Sigmoid colon (tissue), 7 donors: ENCODE results near the gene RBM42. TPM values are rescaled to one million over a fixed set of nuclear protein-coding genes. Genes with fewer than 3 reads are reported as not detected.

Source experiments
- DNase-seq: peaks from one replicate; pipeline ENCODE4 v3.0.0-alpha.2; 2019
- H3K27ac ChIP-seq, 4 donors: fragments of 200-600 bp; sonication (generic); one replicate each; pipeline ENCODE4 v1.5.1; 2016 to 2019; ENCODE audit warnings: mild to moderate bottlenecking in 1 of 4
- H3K27me3 ChIP-seq, 3 donors: fragments of 200-600 bp; sonication (generic); one replicate each; pipeline ENCODE4 v1.5.1; 2019; ENCODE audit warnings: mild to moderate bottlenecking in 1 of 3
- H3K36me3 ChIP-seq, 4 donors: fragments of 200-600 bp; sonication (generic); one replicate each; pipeline ENCODE4 v1.5.1; 2016 to 2019
- H3K4me1 ChIP-seq, 4 donors: fragments of 200-600 bp; sonication (generic); one replicate each; pipeline ENCODE4 v1.5.1; 2017 to 2019
- H3K4me3 ChIP-seq, 4 donors: fragments of 200-600 bp; sonication (generic); one replicate each; pipeline ENCODE4 v1.5.1; 2017 to 2019; ENCODE audit warnings: mild to moderate bottlenecking in 2 of 4, moderate library complexity in 1 of 4
- H3K9me3 ChIP-seq, 4 donors: fragments of 200-600 bp in 3 of 4; sonication (generic) in 3 of 4; one replicate each; pipeline versions ENCODE4 v1.5.1 to v1.6.1; 2013 to 2019
- EP300 ChIP-seq, 4 donors: sonication (generic); formaldehyde crosslinking; IDR thresholded peaks; one replicate each; pipeline ENCODE4 v1.6.1; 2017; ENCODE audit warnings: antibody characterized with exemption in 4 of 4
- POLR2A ChIP-seq, 2 donors: fragments of 450-650 bp; IDR thresholded peaks; one replicate each; pipeline ENCODE4 v1.6.1; 2016; ENCODE audit warnings: antibody characterized with exemption in 2 of 2, mild to moderate bottlenecking in 2 of 2, moderate library complexity in 2 of 2
- POLR2AphosphoS5 ChIP-seq, 4 donors: sonication (generic); formaldehyde crosslinking; IDR thresholded peaks; one replicate each; pipeline ENCODE4 v1.6.1; 2017; ENCODE audit warnings: antibody characterized with exemption in 4 of 4
- WGBS, 2 donors: extraction: QIAGEN DNeasy Blood & Tissue Kit; methylation state at CpG; one replicate each; pipeline ENCODE4 v1.1.7; 2013; 5-methylcytosine and 5-hydroxymethylcytosine counted together
- intact Hi-C: fragments of 100-400 bp; cut with DNase I; formaldehyde crosslinking; loops from one replicate; pipeline ENCODE4 v1.15.1; 2023
- polyA plus RNA-seq, 3 donors: library from polyadenylated mRNA; stranded (reverse); fragments of 200-250 nt; gene quantifications; one replicate each; pipeline ENCODE4 v1.2.3, GENCODE V29; 2013
- total RNA-seq, 4 donors: library from RNA; depleted of rRNA; stranded (reverse); fragments of >200 nt; gene quantifications; one replicate each; pipeline ENCODE4 v1.1.0, GENCODE V29; 2016
- TF ChIP-seq, protein P1 (sequence below), 4 experiments: fragments of 450-650 bp in 3 of 4; fragments of 200-600 bp in 1 of 4; IDR thresholded peaks; one replicate each; pipeline ENCODE4 v1.5.1; 2016 to 2019; ENCODE audit warnings: antibody characterized with exemption in 4 of 4, mild to moderate bottlenecking in 3 of 4, moderate library complexity in 2 of 4
- donor health status: healthy with polysubstance abuse.
- donor health status: Bipolar disorder and iron deficiency.
- donor health status: healthy.

Gene RBM42
- total and polyA plus RNA-seq, 7 donors = 43.5 to 78.3 (median 55.1) TPM

GRCh38 chr19:35629332-35629633, 447 bp downstream of the RBM42 start:
- WGBS, 2 donors = 3 to 5% methylated on average over 15 of the region's 15 CpGs
- H3K27ac ChIP-seq = peak overlapping the region; percentile 90 to 98 (median 94)
- peaks cover 22 to 41% (median 36%) of the 10 kb centered on the region in 4 donors for H3K36me3 ChIP-seq
- peaks cover 0 to 22% (median 18%) of the 10 kb centered on the region in 4 donors for H3K4me1 ChIP-seq
- H3K9me3 ChIP-seq = no peaks in the 10 kb centered on the region
- peak overlapping the region; percentile 70 to 99 (median 86) for H3K4me3 ChIP-seq
- TF ChIP-seq POLR2A (IDR thresholded peaks at IDR 0.05) = no peak
- TF ChIP-seq, protein P1, sequence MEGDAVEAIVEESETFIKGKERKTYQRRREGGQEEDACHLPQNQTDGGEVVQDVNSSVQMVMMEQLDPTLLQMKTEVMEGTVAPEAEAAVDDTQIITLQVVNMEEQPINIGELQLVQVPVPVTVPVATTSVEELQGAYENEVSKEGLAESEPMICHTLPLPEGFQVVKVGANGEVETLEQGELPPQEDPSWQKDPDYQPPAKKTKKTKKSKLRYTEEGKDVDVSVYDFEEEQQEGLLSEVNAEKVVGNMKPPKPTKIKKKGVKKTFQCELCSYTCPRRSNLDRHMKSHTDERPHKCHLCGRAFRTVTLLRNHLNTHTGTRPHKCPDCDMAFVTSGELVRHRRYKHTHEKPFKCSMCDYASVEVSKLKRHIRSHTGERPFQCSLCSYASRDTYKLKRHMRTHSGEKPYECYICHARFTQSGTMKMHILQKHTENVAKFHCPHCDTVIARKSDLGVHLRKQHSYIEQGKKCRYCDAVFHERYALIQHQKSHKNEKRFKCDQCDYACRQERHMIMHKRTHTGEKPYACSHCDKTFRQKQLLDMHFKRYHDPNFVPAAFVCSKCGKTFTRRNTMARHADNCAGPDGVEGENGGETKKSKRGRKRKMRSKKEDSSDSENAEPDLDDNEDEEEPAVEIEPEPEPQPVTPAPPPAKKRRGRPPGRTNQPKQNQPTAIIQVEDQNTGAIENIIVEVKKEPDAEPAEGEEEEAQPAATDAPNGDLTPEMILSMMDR (IDR thresholded peaks at IDR 0.05) = no peak
- TF ChIP-seq POLR2AphosphoS5 (IDR thresholded peaks at IDR 0.05) = no peak
- TF ChIP-seq EP300 (IDR thresholded peaks at IDR 0.05) = no peak
- DNase-seq = no peak
- intact Hi-C loops = loop anchor here (2.0 to 5.0 kb wide), 3 partner anchors 14 to 88 kb away; partner anchors contain the start of genes KMT2B and TMEM147
- no peaks in the 10 kb centered on the region for H3K27me3 ChIP-seq

DNA sequence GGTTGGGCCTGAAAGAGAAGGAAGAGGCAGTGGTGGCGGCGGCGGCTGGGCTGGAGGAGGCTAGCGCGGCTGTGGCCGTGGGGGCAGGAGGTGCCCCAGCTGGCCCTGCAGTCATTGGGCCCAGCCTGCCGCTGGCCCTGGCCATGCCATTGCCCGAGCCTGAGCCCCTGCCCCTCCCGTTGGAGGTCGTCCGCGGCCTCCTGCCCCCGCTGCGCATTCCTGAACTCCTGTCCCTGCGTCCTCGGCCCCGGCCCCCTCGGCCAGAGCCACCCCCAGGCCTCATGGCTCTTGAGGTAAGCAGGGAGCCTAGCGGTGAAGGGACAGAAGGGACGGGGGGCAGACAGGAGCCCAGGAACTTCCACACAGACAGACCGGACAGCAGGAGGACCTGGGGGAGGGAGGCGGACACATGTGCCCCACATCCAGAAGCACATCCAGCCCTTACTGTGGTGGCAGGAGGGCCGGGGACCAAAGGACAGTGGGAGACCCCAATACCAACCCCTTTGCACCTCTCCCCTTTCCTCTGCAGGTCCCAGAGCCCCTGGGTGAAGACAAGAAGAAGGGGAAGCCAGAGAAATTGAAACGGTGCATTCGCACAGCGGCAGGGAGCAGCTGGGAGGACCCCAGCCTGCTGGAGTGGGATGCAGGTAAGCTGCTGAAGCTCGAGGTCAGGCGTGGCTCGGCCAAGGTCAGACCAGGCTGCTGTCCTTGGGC, 5.0 kb downstream of the RBM42 start:
- Histone ChIP-seq H3K4me1 (peaks cover 0 to 14% (median 14%) of the 10 kb centered on the region in 4 donors), H3K27ac (no peak overlapping the region), H3K4me3 (no peak overlapping the region), H3K9me3 (no peaks in the 10 kb centered on the region), H3K27me3 (no peaks in the 10 kb centered on the region), H3K36me3 (peaks cover 44 to 80% (median 64%) of the 10 kb centered on the region in 4 donors)
- intact Hi-C loops = no loop called here
- no peak for DNase-seq
- WGBS, 2 donors = 93 to 95% methylated on average over 29 of the region's 29 CpGs
- TF ChIP-seq, protein P1 (IDR thresholded peaks at IDR 0.05) = no peak
- TF ChIP-seq EP300 (IDR thresholded peaks at IDR 0.05) (no peak), POLR2A (IDR thresholded peaks at IDR 0.05) (no peak), POLR2AphosphoS5 (IDR thresholded peaks at IDR 0.05) (no peak)

DNA sequence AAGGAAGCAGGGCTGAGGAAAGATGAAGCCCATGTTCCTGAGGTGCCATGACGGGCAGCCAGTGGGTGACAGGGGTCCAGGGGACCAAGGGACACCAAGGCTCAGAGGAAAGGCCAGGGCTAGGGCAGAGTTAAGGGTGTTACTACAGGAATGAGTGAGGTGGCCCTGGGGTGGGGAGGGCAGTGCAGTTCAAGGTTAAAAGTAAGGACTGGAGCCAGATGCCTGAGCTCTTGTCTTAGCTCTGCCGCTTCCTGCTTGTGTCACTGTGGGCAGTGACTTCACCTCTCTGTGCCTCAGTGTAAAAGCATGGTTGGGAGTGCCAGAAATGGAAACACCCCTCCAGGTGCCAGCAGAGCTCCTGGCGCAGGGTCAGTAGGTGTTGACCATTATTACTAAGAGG, 7.8 kb downstream of the RBM42 start:
- Histone ChIP-seq H3K36me3 (peaks cover 40 to 66% (median 53%) of the 10 kb centered on the region in 4 donors), H3K4me3 (no peak overlapping the region), H3K9me3 (no peaks in the 10 kb centered on the region), H3K4me1 (peaks cover 0 to 3% (median 3%) of the 10 kb centered on the region in 4 donors), H3K27ac (no peak overlapping the region), H3K27me3 (no peaks in the 10 kb centered on the region)
- DNase-seq = no peak
- 65 to 98% methylated on average over 3 of the region's 3 CpGs for WGBS, 2 donors
- TF ChIP-seq POLR2AphosphoS5 (IDR thresholded peaks at IDR 0.05) (no peak), POLR2A (IDR thresholded peaks at IDR 0.05) (no peak), EP300 (IDR thresholded peaks at IDR 0.05) (no peak)
- TF ChIP-seq, protein P1 (IDR thresholded peaks at IDR 0.05) = no peak
- intact Hi-C loops = no loop called here

- intact Hi-C loops = no loop called here
- TF ChIP-seq POLR2A (IDR thresholded peaks at IDR 0.05) (no peak), POLR2AphosphoS5 (IDR thresholded peaks at IDR 0.05) (no peak), EP300 (IDR thresholded peaks at IDR 0.05) (no peak)
- TF ChIP-seq, protein P1 (IDR thresholded peaks at IDR 0.05) = no peak
- Histone ChIP-seq H3K4me3 (no peak overlapping the region), H3K9me3 (no peaks in the 10 kb centered on the region), H3K4me1 (peaks cover 0 to 8% (median 7%) of the 10 kb centered on the region in 4 donors), H3K36me3 (peaks cover 36 to 61% (median 48%) of the 10 kb centered on the region in 4 donors), H3K27ac (no peak overlapping the region), H3K27me3 (no peaks in the 10 kb centered on the region)
- DNase-seq = no peak
- WGBS, 2 donors = 91 to 96% methylated on average over 25 of the region's 25 CpGs
Observed at GRCh38 chr19:35637165-35637564, 8.3 kb downstream of the RBM42 start.
